DND-41 (cell line): ENCODE measurements around the gene XCL1.

Experiments used
- CTCF ChIP-seq: IDR thresholded peaks from 2 replicates; pipeline ENCODE4 v1.5.1; 2012; ENCODE audit warnings: borderline replicate concordance, low read length, moderate library complexity, mild to moderate bottlenecking; ENCODE audit not compliant: poor library complexity, severe bottlenecking; ENCODE audit errors: extremely low read depth
- EZH2 ChIP-seq: IDR thresholded peaks from 3 replicates; pipeline ENCODE4 v1.6.1; 2012; ENCODE audit warnings: borderline replicate concordance, low read depth, mild to moderate bottlenecking, moderate library complexity, low read length, inconsistent platforms; ENCODE audit not compliant: severe bottlenecking

- TF ChIP-seq CTCF, result no peak
- TF ChIP-seq EZH2, result no peak
Measured at GRCh38 chr1:168598892-168599291, 22.5 kb downstream of the XCL1 start.
